HG03571 (cell line): ENCODE data around the gene KRT80.

Experiments used
- ATAC-seq: cut with Tn5 transposase; IDR thresholded peaks from one replicate; pipeline ENCODE4 v1.9.1; 2021; ENCODE audit not compliant: unreplicated experiment

The KRT80 gene

GRCh38 chr12:52141875-52142274 is 49.9 kb downstream of the KRT80 start:
- ATAC-seq, result no peak

- ATAC-seq, result no peak
Observed at GRCh38 chr12:52141306-52141705, 50.5 kb downstream of the KRT80 start.

- ATAC-seq, result no peak
Observed at GRCh38 chr12:52139579-52140062, 52.2 kb downstream of the KRT80 start.

- no peak for ATAC-seq
Observed at GRCh38 chr12:52139147-52139546, 52.7 kb downstream of the KRT80 start.

DNA sequence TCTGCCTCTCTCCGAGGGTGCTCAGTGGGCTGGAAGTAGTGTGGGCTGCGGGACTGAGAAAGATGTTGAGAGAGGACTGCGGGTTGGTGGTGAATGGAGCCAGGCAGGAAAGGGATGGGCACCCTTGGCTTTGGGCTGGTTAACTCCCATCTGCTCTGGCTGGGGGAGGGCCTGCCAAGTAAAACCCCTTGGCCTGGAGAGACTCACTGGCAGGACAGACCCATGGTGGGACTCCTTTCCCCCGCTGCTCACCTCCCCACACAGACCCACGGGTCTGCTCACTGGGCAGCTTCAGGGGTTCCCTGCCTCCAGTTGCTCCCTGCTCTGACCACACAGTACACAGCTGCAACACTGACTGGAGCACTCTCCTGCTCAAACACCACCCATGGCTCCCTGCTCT is 54.1 kb downstream of the KRT80 start:
- no peak for ATAC-seq

GRCh38 chr12:52132754-52133161 is 59.1 kb downstream of the KRT80 start:
- ATAC-seq, result no peak

- ATAC-seq, result no peak
Observed at GRCh38 chr12:52130711-52131110, 61.1 kb downstream of the KRT80 start.

- no peak for ATAC-seq
Observed at GRCh38 chr12:52127683-52128450, 63.9 kb downstream of the KRT80 start.

DNA sequence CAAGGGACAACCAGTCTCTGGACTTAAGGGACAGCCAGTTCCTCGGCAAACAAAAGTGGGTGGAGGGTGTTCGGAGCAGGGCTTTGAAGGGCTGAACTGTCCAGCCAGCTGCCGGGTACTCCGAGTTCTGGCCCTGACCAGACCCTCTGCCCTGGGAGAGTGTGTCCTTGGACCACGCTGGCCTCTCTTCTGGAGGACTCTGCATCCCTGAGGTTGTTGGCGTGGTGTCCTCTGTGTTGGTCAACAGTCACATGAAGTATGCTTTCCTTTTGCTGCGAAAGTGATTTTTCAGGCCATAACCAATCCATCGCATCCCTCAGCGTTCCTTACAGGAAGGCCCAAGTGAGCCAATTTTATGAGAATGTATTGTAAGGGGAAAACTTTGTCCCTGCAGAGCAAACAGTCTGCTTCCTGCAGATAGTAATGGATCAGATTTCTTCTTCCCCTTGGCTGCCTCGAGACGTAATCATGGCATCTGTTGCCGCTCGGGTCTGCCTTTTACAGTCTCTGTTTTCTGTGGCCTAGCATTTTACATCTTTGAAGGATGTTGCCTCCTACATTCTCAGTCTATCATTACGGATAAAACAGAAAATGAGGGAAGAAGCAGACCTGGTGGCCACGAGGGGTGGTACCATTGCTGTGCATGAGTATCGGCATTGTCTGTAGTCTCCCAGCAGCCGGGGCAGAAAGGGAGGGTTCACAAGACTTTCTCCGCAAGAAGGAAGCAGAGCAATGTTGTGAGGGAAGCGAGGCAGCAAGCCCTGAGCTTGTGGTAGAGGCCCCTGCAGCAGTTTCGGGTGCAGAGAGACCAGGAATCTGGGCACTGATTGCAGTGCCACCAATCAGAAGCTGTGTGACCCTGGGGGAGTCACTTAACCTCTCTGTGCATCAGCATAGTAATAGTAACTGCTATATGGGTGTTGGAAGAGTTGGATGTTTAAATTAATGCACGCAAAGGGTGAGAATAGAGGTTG is 64.9 kb downstream of the KRT80 start:
- no peak for ATAC-seq

DNA sequence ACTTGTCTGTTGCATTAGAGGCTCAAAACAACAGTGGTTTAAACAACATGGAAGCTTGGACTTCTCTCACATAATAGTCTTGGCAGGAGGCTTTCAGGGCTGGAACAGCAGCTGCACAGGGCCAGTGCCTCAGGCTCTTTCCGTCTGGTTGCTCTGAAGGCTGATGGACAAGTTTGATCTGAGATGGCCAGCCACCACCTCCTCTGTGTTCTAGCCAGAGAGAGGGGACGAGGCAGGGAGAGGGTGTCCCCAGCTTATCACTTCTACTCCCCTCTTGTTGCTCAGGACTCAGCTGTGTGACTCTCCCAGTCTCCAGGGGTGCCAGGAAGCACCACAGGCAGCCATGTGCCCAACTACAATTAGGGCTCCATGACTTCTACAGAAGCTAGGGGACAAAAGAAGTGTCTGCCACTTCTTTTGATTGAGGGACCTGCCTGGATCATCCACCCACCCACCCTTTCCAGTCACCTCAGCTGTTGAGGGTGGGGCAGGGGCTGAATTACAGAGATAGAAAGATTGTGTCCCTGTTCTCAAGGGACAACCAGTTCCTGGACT is 65.7 kb downstream of the KRT80 start:
- ATAC-seq, result no peak

DNA sequence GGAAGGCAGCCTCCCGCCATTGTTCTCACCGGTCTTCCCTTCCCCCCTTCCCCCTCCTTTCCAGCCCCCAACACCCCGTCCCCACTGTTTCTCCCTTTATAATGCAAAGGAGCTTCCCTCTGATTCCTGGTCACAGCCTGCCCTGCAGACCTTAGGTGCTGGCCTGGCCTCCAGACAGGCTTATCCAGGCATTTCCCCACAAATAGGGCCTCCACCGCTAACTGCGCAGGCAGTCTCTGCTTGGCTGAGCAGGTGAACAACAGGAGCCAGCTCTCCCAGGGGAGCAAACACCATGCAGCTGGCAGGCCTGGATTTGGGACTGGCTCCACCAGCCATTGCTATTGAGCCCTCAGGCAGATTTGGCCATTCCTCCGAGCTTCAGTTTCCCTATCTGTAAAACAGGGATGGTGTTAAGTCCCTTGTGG is 66.3 kb downstream of the KRT80 start:
- ATAC-seq, result no peak

DNA sequence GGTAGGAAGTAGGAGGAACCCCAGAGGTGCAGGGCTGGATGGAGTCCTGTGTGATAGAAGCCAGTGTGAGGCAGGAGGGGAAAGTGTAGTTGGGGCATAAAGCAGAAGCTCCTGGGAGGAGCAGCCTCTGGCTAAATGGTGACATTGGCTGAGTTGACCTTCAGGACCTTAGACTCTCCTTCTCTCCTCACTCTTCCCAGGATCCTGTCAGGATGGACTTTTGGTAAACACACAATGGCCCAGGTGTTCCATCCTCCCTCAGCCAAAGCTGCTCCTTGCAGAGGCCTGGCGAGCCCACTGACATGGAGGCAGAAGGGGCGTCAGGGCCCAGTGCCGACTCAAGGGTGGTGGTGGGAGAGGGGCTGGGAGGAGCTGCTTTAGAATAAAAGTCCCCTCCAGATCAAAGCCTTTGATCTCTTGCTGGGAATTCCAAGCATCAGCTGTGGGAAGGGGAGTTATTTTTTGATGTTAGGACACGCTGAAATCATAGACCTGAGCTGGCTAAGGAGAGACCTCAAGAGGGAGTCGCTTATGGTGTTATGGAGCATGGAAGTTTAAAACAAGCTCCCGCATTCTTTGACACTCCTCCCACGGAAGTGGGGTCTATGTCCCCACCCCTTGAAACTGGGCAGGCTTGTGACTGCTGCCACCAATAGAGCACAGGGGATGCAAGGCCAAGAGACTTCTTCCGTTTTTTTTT is 68.2 kb downstream of the KRT80 start:
- no peak for ATAC-seq

DNA sequence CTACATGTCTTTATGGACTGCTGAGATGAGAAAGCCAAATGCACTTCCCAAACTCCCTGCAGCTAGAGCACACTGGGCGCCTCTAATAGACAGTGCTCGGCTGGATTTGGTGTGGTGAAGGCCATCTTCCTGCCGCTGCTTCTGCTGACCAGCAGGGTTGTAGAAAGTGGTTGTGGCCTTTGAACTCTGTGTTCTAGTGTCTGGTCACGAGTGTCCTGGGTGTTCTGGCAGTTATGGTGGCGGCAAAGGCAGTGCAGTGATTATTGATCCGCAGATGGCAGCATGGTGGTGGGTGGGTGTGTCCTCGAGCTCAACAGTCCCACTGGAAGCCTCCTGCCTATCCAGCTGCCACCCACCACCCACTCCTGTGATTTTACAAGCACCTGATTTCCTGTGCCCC is 68.9 kb downstream of the KRT80 start:
- ATAC-seq, result no peak

- no peak for ATAC-seq
Observed at GRCh38 chr12:52122540-52122871, 69.3 kb downstream of the KRT80 start.

GRCh38 chr12:52121824-52122539 is 69.8 kb downstream of the KRT80 start:
- ATAC-seq, result no peak

DNA sequence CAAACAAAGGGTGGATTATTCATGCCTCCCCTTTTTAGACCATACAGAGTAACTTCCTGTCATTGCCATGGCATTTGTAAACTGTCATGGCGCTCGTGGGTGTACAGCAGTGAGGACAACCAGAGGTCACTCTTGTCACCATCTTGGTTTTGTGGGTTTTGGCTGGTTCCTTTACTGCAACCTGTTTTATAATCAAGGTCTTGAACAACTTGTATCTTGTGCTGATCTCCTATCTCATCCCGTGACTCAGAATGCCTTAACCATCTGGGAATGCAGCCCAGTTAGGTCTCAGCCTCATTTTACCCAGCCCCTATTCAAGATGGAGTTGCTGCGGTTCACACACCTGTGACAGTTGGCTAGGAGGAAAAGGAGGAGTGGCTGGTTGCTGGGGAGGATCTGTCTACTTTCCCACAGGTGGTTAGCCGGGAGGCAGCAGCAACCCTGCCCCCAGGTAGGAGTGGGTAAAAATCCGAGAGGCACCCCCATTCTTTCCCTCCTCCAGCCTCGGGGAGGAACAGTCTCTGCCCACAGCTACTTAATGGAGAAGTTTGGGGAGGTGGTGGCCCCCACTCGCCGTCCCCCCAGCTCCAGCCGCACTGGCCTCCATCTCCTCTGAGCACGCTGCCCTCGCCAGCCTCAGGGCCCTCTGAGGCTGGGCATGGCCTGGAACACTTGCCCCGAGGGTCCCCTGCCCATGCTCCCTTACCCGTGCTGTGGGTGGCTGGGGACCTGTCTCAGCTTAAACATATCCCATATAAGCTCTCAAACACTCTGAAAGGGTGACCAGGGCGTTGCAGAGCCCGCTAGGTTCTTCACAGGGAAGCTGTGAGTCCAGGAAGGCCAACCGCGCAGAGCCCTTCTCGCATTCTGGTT is 70.6 kb downstream of the KRT80 start:
- no peak for ATAC-seq

GRCh38 chr12:52119398-52120254 is 72.2 kb downstream of the KRT80 start:
- no peak for ATAC-seq
